Activated CD8-positive, alpha-beta memory T cell treated with anti-CD3 and anti-CD28 coated beads, Interleukin-2, amount 50 U/mL, for 48 hours (primary cell): Measurements from ENCODE around the gene CTTNBP2NL.

Experiments
- DNase-seq: peaks from one replicate; pipeline ENCODE4 v3.0.0-alpha.2; 2020

The CTTNBP2NL gene

GRCh38 chr1:112395821-112396652 is at the start of gene CTTNBP2NL:
Gene CTTNBP2NL, plus strand, starts transcription at chr1:112396214. Its CDS starts 19,952 bp downstream, at chr1:112416166.
- DNase-seq: peak; percentile 89

GRCh38 chr1:112346801-112347350 is 49.1 kb upstream of the CTTNBP2NL start:
- no peak for DNase-seq

GRCh38 chr1:112356765-112357164 is 39.2 kb upstream of the CTTNBP2NL start:
- no peak for DNase-seq

GRCh38 chr1:112357467-112357866 is 38.5 kb upstream of the CTTNBP2NL start:
- no peak for DNase-seq

- DNase-seq: no peak
These were observed 37.8 kb upstream of the CTTNBP2NL start for GRCh38 chr1:112358061-112358770.

- DNase-seq: peak; percentile 65
These were observed 37.1 kb upstream of the CTTNBP2NL start for GRCh38 chr1:112358798-112359408.

GRCh38 chr1:112359961-112360767 is 35.9 kb upstream of the CTTNBP2NL start:
- DNase-seq: no peak

GRCh38 chr1:112363636-112364035 is 32.4 kb upstream of the CTTNBP2NL start:
- no peak for DNase-seq

GRCh38 chr1:112368198-112368597 is 27.8 kb upstream of the CTTNBP2NL start:
- no peak for DNase-seq

GRCh38 chr1:112369392-112370285 is 26.4 kb upstream of the CTTNBP2NL start:
- DNase-seq: peak; percentile 95

GRCh38 chr1:112370996-112371395 is 25.0 kb upstream of the CTTNBP2NL start:
- no peak for DNase-seq

GRCh38 chr1:112371775-112372174 is 24.2 kb upstream of the CTTNBP2NL start:
- no peak for DNase-seq

- no peak for DNase-seq
These were observed 22.2 kb upstream of the CTTNBP2NL start for GRCh38 chr1:112373806-112374205.

GRCh38 chr1:112375701-112376100 is 20.3 kb upstream of the CTTNBP2NL start:
- no peak for DNase-seq

- DNase-seq: no peak
These were observed 15.7 kb upstream of the CTTNBP2NL start for GRCh38 chr1:112380356-112380755.

GRCh38 chr1:112381324-112382076 is 14.5 kb upstream of the CTTNBP2NL start:
- DNase-seq: no peak

GRCh38 chr1:112383759-112384370 is 12.1 kb upstream of the CTTNBP2NL start:
- no peak for DNase-seq

GRCh38 chr1:112386024-112386723 is 9.8 kb upstream of the CTTNBP2NL start:
- DNase-seq: no peak

- no peak for DNase-seq
These were observed 9.2 kb upstream of the CTTNBP2NL start for GRCh38 chr1:112386731-112387346.
